ENCODE results near the gene PSMB7. TPM values are rescaled to one million over a fixed set of nuclear protein-coding genes. Genes with fewer than 3 reads are reported as not detected.

PSMB7 gene
- total and polyA plus RNA-seq, 2 of the 8 experiments (the other 6 are each of a cell fraction or from before 2014, with no cell fraction given) = 222 to 357 TPM

- TF ChIP-seq CHD7 (IDR thresholded peaks at IDR 0.05; ENCODE audit: insufficient replicate concordance, low read length) (no peak), MAX (IDR thresholded peaks at IDR 0.05) (no peak), CBX5 (IDR thresholded peaks at IDR 0.05; ENCODE audit: low read depth, low read length) (no peak), BACH1 (IDR thresholded peaks at IDR 0.05; ENCODE audit: low read length) (no peak), NANOG (IDR thresholded peaks at IDR 0.05; ENCODE audit: insufficient read depth, low read depth, low read length, poor library complexity, severe bottlenecking) (no peak), TBP (IDR thresholded peaks at IDR 0.05; ENCODE audit: low read depth, low read length) (no peak), JUN (IDR thresholded peaks at IDR 0.05; ENCODE audit: low read depth, low read length) (no peak), ATF3 (IDR thresholded peaks at IDR 0.05; ENCODE audit: insufficient read depth, low read depth, low read length) (no peak), RFX5 (IDR thresholded peaks at IDR 0.05; ENCODE audit: borderline replicate concordance, low read depth, low read length) (no peak), SIN3A (conservative IDR thresholded peaks at IDR 0.05 in 1 of 2, IDR thresholded peaks at IDR 0.05 in 1 of 2; ENCODE audit: low read depth in 1 of 2, low read length in 2 of 2) (no peak)
These were observed 30.4 kb downstream of the PSMB7 start (continued) for GRCh38 chr9:124384846-124385245.

All from H1 (cell line).